Measurements from ENCODE around the gene COPS8. TPM values are rescaled to one million over a fixed set of nuclear protein-coding genes. Genes with fewer than 3 reads are reported as not detected.

COPS8 gene
- total RNA-seq, 2 experiments from 2014 or later = 75.9 to 79.1 TPM

DNA sequence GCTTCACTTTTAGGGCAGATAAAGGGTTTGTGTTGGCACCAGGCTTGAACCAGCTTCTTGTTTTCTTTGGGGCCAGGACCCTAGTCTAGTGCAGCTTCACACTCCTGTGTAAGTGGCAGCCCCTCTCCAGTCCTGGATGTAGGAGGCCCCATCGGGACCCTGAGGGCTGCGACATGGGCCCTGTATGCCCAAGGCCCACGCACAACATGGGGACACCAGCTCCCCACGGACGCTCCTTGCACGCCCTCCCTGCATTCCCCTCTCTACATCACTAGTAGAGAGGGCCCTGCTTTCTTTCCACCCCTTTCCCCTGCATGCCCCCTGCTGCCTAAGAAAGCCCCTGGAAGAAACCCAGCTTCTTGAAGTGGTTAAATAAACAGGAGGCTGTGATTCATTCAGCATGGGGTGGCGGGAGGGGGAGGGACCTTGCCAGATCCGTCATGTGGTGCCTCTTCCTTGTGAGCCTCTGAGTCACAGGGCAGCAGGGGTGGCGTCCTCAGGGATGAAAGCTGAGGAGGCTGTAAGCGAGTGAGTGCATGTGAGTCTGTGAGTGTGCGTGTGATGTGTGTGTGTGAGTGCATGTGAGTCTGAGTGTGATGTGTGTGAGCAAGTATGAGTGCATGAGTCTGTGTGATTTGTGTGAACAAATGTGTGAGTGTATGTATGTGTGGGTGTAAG is 42.5 kb downstream of the COPS8 start:
- CTCF ChIA-PET = interaction anchor here (1.0 kb wide), 1 partner anchor 20 kb away, joined by 3 read pairs; no protein-coding TSS in a partner anchor
- POLR2A ChIA-PET = no interaction called here

DNA sequence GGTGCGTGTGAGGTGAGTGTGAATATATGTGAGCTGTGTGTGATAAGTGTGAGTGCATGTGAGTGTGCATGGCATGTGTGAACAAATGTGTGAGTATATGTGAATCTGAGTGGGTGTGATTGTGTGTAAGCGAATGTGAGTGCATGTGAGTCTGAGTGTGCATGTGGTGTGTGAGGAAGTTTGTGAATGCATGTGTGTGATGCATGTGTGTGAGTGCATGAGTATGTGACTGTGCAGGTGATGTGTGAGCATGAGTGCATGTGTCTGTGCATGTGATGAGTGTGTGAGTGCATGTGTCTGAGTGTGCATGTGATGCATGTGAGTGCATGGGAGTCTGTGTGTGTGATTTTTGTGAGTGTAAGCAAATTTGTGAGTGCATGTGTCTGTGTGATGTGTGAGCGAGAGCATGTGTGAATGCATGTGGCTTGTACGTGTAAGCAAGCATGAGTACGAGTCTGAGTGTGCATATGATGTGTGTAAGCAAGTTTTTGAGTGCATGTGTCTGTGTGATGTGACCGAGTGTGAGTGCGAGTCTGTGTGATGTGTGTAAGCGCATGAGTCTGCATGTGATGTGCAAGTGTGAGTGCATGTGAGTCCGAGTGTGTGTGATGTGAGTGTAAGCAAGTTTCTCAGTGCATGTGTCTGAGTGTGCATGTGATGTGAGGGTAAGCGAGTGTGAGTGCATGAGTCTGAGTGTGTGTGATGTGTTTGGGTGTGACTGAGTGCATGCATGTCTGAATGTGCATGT is 43.3 kb downstream of the COPS8 start:
- ChIA-PET POLR2A (no interaction called here), CTCF (no interaction called here)

GRCh38 chr2:237129625-237130263 is 44.1 kb downstream of the COPS8 start:
- ChIA-PET POLR2A (no interaction called here), CTCF (no interaction called here)

- ChIA-PET POLR2A (no interaction called here), CTCF (no interaction called here)
Observed at GRCh38 chr2:237130562-237131421, 45.1 kb downstream of the COPS8 start.

DNA sequence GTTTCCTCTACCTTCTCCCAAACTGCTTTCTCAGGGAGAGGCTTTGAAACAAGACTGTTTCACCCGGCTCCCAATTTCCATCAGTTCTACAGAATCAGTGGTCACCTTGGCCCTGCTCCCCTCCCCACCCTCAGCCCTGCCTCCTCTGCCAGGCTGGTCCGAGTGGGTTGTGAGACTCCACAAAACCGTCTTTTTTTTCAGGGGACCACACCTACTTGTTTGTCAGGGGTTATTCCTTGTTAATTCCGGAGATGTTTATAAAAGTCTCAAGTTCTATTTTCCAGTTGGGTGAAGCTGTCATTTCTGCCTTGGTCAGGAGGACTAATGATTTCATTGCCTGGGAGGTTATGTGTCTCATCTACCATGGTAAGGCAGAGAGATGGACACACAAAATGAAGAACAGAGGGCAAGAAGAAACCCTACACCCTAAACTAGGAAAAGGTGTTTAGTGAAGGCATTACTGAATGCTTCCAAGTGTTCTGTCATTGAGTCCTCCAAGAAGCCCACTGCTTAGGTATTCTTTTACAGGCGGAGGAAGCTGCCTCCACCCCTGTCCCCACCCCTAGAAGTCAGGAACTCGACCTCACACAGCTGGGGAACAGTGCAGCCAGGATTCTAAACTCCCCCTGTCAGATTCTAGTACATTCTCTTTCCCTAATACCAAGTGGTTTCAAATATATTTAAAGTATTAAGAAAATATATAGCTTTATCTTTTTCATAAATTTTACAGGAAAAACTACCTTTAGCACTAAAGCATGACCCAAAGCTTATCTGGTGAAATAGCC is 46.3 kb downstream of the COPS8 start:
- CTCF ChIA-PET = no interaction called here
- POLR2A ChIA-PET = no interaction called here

- ChIA-PET CTCF (interaction anchor here (1.1 to 2.4 kb wide), 2 partner anchors 9 to 11 kb away, joined by 4 to 9 read pairs; no protein-coding TSS in a partner anchor), POLR2A (no interaction called here)
Observed at GRCh38 chr2:237132799-237133198, 47.1 kb downstream of the COPS8 start.

DNA sequence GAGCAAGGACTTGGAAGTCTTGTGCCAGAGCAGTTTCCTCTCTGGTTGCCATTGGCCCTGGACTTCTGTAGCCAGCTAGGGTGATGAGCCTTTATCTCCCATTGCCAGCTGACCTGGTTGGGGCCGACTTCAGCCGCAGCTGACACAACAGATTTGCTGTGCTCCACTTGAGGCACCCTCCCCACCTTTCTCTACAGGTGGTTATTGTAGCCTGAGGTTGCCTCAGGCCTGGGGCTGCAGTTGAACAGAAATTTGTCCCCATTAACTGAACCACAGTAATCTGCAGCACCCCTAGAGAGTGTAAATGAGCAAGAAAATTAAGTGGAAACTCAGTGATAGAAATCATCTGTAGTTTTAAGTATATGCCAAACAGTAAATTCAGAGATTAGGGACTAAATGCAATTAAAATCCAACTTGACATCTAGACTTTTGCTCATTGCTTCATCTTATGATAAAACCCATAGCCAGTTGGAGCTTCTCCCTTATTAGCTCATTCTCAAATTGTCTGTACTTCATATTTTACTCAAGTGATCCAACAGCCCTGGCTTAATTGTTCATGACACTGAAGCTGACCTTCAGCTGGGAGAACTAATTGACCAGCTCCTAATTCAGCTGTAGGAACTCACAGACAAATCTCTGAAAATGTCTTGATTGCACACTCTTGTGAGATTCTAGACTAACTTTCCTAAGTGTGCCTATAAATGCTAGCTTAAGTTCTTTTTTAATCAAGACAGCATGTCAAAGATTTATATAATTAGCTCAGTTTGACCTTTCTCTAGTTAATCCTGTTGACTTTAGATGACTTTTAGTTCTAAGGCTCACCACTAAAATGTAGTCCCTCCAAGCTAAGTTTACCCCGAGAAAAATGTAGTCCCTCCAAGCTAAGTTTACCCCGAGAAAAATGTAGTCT is 48.9 kb downstream of the COPS8 start:
- ChIA-PET CTCF (interaction anchor here (2.4 kb wide), 1 partner anchor 13 kb away, joined by 9 read pairs; no protein-coding TSS in a partner anchor), POLR2A (no interaction called here)

GRCh38 chr2:237136824-237137223 is 51.1 kb downstream of the COPS8 start:
- ChIA-PET POLR2A (no interaction called here), CTCF (no interaction called here)

DNA sequence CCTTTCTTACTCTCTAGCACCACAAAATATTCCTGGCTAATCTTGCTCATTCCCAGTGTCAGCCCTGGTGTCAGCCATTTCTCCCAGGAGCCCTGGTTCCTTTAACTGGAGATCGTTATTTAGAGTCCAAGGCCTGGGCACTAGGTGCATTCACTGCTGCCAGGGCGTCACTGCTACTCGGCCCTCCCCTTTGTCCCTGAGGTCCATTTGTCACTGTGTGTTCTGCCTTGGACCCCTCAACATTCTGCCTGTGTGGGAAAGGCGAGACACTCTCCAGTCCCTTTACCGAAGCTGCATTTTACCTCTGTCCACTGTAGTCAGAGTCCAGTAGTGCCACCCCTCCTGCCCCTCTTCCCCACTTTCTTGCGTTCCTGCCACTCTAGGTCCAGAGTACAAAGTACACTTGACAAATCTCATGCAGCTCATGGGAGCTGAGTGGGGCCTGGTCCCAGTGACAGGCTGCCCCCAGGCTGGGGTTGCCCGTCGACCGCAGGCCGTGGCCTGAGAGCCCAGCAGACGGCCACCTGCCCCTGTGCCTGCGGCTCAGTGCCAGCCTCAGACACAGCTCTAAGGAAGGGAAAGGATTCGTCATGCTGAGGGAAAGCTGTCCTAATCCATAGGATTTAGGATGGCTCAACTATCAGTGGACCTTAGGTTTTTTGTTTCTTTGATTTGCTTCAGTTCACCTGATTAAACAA is 52.1 kb downstream of the COPS8 start:
- ChIA-PET POLR2A (no interaction called here), CTCF (interaction anchor here (0.6 kb wide), 1 partner anchor 11 kb away, joined by 3 read pairs; no protein-coding TSS in a partner anchor)

DNA sequence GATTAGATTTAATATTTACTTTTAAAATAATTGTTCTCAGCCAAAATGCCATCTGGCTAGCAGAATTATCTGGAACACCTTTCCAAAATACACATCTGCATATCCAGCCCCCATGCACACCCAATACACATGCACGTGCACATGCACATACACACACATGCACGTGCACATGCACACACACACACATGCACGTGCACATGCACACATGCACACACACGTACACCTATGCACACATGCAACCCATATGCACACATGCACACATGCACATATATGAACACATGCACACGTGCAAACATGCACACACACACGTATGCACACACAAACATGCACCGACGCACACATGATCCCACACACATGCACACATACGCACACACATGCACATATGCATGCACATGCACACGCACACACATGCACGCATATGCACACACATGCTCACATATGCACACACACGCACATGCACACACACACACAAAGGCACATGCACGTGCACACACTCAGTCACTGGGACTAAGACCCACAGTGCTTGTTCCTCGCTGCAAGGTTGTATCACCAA is 53.5 kb downstream of the COPS8 start:
- CTCF ChIA-PET = no interaction called here
- POLR2A ChIA-PET = no interaction called here

- ChIA-PET CTCF (no interaction called here), POLR2A (no interaction called here)
Observed at GRCh38 chr2:237140689-237141285, 55.1 kb downstream of the COPS8 start.

DNA sequence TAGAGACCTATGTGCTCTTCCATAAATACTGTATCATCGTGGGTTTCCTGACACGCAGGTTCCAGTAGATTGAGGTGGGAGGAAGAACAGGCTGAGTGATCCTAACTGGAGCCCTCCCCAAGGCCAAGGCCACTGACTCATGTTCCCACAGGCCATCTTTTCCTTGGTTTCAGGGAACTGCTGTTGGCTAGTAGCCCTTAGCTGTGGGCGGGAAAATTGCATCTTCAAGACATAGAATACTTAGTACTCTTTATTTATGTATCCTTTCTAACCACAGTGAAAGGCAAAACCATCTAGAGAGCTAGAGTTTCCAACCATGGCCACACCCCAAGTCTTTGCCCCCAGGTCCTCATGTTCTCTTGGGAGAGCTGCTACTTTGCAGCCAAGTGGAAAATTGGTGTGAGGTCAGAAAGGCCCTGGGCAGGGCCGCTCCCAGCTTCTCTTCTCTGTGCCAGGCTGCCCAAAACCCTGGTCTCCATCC is 55.9 kb downstream of the COPS8 start:
- CTCF ChIA-PET = no interaction called here
- POLR2A ChIA-PET = no interaction called here

DNA sequence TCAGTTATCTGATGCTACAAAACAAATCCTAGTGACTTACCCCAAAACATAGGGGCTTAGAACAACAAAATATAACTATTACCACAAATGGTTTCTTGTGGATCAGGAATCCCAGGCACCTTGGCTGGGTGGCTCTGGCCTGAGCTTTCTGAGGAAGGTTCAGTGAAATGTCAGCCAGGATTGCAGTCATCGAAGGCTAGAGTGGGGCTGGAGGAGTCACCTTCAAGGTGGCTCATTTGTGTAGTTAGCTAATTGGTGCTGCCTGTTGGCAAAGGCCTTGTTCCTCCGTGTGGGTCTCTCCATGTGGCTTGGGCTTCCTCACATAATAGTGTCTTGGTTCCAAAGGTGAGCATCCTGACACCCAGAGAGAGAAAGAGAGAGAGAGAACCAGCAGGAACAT is 57.4 kb downstream of the COPS8 start:
- CTCF ChIA-PET = interaction anchor here (0.7 kb wide), 1 partner anchor 336 kb away, joined by 3 read pairs; no protein-coding TSS in a partner anchor
- POLR2A ChIA-PET = no interaction called here

DNA sequence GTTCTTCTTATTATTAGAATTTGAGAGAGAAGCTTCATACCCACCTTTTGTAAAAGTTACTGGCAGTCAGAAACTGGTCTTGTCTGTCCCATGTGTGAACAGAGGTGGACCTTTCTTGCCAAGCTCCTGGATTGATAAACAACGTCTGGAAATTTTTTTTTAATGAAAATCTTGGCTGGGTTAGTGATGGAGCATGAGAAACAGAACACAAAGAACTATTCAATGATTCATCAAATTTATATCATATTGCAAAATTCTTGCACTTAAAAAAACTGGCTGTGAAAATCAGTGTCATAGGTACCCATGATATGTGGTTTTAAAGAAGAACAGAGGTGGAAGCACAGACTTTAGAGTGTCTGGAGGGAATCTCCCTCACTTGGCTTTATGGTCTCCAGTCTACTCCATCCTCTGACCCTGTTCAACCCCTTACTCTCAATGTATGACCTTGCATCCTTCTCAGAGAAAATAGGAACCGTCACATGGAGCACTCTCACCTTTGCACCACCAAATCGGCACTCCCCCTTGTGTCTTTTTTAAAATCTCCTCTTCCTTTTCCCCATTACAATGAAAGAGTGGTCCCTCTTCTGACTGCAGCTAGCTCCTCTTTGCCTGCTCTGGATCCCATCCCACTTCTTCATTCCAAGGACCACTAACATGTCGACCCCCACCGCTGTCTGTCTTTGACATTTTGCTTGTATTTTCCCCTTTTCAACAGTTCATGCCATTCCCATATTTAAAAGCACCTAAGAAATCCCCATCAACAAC is 58.2 kb downstream of the COPS8 start:
- ChIA-PET CTCF (no interaction called here), POLR2A (no interaction called here)

DNA sequence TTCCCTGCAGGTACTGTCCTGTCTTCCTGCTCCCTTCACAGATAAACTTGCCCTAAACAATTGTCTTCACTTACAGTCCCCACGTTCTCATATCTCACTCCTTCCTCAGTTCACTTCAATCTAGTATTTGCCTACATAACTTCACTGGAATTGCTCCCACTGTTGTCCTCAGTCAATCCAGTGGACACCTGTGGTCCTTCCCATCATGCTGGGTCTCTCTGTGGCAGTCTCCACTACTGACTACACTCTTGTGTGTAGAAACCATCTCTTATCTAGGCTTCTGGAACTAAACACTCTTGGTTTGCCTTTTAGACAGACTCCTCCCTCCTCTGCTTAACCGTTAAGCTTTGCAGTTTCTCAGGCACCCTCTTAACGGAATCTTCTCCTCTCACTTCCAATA is 58.8 kb downstream of the COPS8 start:
- CTCF ChIA-PET = no interaction called here
- POLR2A ChIA-PET = no interaction called here

DNA sequence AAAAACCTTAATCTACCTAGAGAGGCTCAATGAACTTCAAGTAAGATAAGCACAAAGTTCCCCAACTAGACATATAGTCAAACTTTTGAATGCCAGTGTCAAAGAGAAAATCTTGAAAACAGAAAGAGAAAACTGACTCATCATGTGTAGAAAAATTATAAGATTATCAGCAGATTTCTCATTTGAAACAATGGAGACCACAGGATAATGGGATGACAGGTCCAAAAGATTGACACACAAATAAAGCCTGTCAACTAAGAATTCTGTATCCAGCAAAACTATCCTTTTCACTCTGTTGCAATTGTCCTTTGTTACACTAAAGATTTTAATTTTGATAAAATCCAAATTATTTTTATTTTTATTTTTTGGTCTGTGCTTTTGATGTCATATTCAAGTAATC is 61.6 kb downstream of the COPS8 start:
- ChIA-PET POLR2A (no interaction called here), CTCF (no interaction called here)

Measured in activated CD8-positive, alpha-beta memory T cell treated with anti-CD3 and anti-CD28 coated beads for 36 hours (primary cell).